Measurements from ENCODE around the gene ERC1.
"Not testable (repeated sequence)": the region's sequence is repeated elsewhere in the genome, so short reads cannot be mapped to it uniquely, and the experiment has no call there.

The ERC1 gene

DNA sequence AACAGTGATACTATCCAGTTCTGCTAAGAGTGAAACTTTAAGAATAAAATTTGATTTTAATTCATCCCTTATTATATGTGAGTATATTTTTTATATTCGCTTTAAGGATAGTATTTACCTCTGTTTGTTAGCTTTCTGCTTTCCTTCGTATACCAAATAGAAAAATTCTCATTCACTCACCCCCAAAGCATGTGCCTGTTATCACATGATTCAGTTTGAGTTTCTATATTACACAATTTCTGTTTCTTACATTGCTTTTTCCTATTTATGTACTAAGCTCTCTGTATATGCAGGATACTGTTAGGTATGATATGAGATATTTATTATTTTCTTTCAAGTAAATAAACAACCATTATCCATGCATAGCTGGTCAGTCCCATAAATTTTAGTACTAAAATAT is 328.2 kb downstream of the ERC1 start:
- no peak for DNase-seq (ENCODE audit: low read depth in 2 of 2)

- no peak for DNase-seq (ENCODE audit: low read depth in 2 of 2)
Observed at GRCh38 chr12:1320021-1320420, 329.0 kb downstream of the ERC1 start.

GRCh38 chr12:1322821-1323220 is 331.8 kb downstream of the ERC1 start:
- DNase-seq (ENCODE audit: low read depth in 2 of 2), result no peak

- no peak for DNase-seq (ENCODE audit: low read depth in 2 of 2)
Observed at GRCh38 chr12:1324099-1324498, 333.1 kb downstream of the ERC1 start.

DNA sequence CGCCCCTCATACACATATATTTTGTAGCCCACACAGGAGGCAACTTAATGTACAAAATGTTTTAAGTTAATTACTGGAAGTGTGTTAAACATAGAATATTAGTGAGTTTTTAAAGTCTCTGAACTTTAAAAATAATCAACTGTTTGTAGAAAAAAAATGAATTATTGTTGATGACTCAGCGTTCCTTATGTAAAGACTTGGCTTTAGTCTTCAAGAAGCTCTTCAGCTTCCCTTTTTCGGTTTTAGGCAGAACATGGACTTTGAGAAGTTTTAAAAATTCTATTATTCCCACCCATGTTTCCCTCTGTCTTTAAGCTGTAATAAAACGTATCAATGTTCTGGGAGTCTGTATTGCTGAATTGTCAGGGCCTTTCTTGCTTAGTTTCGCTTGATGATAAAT is 333.9 kb downstream of the ERC1 start:
- DNase-seq (ENCODE audit: low read depth in 2 of 2), result no peak

DNA sequence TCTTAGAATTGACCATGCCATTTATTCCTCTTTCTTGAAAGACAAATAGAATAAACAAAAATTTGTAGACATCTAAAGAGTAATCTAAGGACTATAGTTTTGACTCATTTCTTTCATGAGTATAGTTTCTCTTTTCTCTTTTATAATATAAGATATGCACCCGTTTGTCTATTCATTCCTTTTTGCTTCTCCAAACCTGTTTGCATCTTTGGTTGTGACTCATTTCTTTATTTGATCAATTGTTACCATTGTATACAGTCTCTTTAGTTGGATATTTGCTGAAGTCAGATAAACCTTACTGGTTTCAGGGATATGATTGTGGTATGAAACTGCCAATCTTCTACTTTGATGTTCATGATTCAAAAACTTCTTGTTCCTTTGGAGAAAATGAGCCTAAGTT is 334.6 kb downstream of the ERC1 start:
- DNase-seq (ENCODE audit: low read depth in 2 of 2), result no peak

DNA sequence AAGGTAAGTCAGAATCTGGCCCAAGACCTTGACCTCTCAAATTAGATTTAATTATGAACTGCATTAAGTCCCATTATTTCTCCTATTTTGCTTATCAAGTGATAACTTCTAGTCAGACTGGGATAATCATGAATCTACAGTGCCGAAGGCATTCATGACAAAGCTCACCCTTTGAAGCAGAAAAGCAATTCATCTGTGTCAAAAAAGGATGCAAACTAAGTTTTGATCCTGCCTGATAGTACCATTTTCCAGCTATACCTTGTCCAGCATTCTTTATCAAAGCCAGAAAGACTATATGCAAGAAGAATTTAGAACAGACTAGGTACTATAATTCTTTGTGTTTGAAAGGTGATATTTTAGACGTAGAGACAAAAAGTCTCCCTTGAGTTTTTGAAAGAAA is 335.2 kb downstream of the ERC1 start:
- no peak for DNase-seq (ENCODE audit: low read depth in 2 of 2)

DNA sequence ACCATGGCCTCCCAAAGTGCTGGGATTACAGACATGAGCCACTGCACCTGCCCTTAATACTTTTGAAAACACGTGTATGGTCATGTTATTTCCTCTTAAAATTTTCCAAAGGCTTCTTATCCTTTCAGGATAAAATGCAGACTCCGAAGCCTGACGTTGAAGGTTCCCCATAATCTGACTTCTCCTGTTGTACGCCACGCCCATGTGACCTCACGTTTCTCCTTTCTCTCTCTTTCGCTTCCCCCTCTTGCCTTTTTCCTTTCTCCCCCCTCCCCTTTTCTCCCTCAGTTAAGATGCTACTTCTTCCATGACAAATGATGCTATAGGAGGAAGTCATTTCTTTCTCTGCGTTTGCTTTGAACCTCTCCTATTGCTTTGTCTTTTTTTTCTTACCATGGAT is 337.4 kb downstream of the ERC1 start:
- no peak for DNase-seq (ENCODE audit: low read depth in 2 of 2)

DNA sequence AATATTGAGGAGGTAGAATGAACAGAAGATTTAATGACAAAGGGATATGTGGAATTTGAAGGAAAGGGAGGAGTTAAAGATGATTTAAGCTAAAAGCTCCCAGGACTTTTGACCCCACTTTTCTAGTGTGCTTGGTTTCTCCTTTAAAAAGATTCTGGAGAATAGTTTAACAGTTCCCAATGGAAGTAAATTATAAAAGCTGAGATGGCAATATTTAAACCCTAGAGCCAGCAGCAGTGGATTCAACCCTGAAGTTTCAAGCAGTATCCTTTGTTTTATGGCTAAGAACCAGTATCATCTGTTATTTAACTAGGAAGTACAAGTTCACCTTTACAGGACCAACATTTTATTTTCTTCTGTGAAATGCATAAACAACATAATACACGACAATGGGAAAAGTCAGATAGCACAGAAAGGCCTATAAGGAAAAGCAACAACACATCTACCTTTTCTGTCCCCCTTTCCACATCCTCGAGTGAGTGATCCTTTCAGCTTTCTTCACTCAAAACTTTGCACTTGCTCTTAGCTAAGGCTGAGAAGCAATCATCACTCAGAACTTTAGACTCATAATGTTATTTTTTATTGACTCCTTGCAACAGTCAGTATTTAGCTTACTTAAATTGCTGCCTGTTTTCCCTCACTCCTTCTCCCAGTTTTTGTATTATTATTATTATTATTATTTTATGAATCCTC is 338.9 kb downstream of the ERC1 start:
- DNase-seq (ENCODE audit: low read depth in 2 of 2), result no peak

- no peak for DNase-seq (ENCODE audit: low read depth in 2 of 2)
Observed at GRCh38 chr12:1330477-1330827, 339.4 kb downstream of the ERC1 start.

- no peak for DNase-seq (ENCODE audit: low read depth in 2 of 2)
Observed at GRCh38 chr12:1332327-1332726, 341.3 kb downstream of the ERC1 start.

GRCh38 chr12:1338483-1339177 is 347.6 kb downstream of the ERC1 start:
- DNase-seq (ENCODE audit: low read depth in 2 of 2), result no peak

DNA sequence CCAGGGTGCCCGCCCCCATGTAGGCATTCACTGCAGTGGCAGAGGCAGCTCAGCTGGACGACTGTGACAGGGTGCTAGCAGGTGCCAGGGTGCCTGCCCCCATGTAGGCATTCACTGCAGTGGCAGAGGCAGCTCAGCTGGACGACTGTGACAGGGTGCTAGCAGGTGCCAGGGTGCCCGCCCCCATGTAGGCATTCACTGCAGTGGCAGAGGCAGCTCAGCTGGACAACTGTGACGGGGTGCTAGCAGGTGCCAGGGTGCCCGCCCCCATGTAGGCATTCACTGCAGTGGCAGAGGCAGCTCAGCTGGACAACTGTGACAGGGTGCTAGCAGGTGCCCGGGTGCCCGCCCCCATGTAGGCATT is 348.1 kb downstream of the ERC1 start:
- not testable (repeated sequence) for DNase-seq (ENCODE audit: low read depth in 2 of 2)

GRCh38 chr12:1339618-1340319 is 348.7 kb downstream of the ERC1 start:
- DNase-seq (ENCODE audit: low read depth in 2 of 2), result no peak

DNA sequence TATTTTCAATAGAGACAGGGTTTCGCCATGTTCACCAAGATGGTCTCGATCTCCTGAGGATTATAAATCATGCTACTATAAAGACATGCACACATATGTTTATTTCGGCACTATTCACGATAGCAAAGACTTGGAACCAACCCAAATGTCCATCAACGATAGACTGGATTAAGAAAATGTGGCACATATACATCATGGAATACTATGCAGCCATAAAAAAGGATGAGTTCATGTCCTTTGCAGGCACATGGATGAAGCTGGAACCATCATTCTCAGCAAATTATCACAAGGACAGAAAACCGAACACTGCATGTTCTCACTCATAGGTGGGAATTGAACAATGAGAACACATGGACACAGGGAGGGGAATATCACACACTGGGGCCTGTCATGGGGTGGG is 350.2 kb downstream of the ERC1 start:
- not testable (repeated sequence) for DNase-seq (ENCODE audit: low read depth in 2 of 2)

DNA sequence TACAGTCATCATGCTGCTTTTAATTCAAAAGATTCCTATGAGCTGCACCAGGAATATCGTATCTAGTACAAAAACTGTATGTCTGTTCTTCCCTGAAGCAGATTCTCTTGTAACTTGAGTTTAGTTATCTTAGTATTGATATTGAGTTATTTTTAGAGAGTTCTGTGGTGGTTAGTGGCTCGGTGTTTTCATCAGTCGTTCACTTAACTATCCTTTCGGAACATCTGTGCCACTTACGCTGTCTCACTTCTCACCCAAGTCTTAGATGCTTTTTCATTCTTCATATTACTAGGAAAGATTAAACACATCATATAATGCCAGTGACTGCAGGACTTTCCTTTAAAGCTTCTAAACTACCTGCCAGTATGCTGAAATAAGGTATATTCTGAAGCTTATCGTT is 352.4 kb downstream of the ERC1 start:
- DNase-seq (ENCODE audit: low read depth in 2 of 2), result no peak

GRCh38 chr12:1344245-1344644 is 353.2 kb downstream of the ERC1 start:
- DNase-seq (ENCODE audit: low read depth in 2 of 2), result no peak

GRCh38 chr12:1346126-1346525 is 355.1 kb downstream of the ERC1 start:
- no peak for DNase-seq (ENCODE audit: low read depth in 2 of 2)

DNA sequence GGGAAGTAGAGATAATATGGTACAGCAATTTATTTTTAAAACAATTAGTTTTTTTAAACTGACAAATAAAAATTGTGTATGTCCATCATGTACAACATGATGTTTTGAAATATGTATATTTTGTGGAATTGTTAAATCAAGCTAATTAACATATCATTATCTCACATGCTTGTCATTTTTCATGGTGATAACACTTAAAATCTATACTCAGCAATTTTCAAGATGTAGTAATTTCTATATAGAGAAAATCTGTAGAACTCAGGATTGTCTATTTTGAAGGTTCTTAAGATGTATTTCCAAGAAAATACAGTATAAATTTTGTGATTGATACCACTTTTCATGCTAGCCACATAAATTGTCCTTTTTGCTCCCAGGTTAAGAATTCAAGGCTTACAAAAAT is 356.3 kb downstream of the ERC1 start:
- DNase-seq (ENCODE audit: low read depth in 2 of 2), result no peak

- no peak for DNase-seq (ENCODE audit: low read depth in 2 of 2)
Observed at GRCh38 chr12:1348606-1349005, 357.6 kb downstream of the ERC1 start.

- DNase-seq (ENCODE audit: low read depth in 2 of 2), result no peak
Observed at GRCh38 chr12:1350055-1350933, 359.3 kb downstream of the ERC1 start.

DNA sequence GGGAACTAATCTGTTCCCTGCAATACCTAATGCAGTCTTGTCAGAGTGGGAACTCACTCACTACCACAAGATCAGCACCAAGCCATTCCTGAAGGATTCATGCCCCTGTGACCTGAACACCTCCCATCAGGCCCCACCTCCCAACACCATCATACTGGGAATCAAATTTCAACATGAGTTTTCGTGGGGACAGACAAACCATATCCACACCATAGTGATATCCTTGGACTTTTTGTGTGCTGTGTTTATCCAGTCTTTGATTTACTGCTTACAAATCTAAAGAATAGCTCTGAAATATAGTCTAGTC is 359.9 kb downstream of the ERC1 start:
- no peak for DNase-seq (ENCODE audit: low read depth in 2 of 2)
